ENCODE measurements around the gene APOA5. TPM values are rescaled to one million over a fixed set of nuclear protein-coding genes. Genes with fewer than 3 reads are reported as not detected.
"Not testable (repeated sequence)": the region's sequence is repeated elsewhere in the genome, so short reads cannot be mapped to it uniquely, and the experiment has no call there.

Gene APOA5
- total RNA-seq, 1 donor from 2014 or later: not detected

- no peak for DNase-seq (ENCODE audit: low spot score in 2 of 2)
- no peak for FAIRE-seq
Measured at GRCh38 chr11:116776522-116776984, 15.1 kb downstream of the APOA5 start.

DNA sequence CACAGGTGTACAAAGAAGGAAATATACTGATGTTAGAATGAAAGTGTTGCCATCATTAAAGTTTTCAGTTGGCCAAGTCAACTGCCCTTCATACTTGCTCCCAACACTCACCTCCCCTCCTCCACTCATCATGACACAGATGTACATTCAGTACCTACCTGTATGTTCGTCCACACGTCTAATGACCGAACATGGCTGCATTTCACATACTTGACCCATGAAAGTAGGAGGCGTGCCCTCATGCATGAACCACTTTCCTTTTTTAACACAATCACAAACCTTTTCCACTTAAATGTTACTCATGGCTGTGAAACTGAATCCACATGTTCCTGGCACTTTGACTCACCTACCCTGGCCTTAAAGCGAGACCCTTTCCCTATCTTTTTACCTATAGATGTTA, 15.7 kb downstream of the APOA5 start:
- no peak for FAIRE-seq

DNA sequence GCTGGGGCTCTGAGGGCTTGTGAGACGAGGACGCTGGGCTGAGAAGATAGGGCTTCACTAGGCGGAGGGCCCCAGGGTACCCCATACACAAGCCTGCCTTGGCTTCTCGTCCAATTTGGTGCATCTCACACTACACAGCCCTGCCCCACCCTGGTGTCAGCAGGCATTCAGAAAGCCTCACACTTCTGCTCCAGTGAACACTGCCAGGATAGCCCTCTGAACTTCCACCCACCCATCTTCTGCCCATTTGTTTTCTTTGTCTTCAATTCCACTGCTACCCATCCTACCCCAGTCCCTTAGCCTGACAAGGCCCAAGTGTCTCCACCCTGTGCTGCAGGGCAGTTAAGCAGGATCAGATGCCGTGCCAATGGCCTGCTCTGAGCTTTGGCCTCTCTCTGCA, 17.0 kb downstream of the APOA5 start:
- FAIRE-seq: no peak

More for the DNA sequence above, 15.7 kb downstream of the APOA5 start:
- no peak for DNase-seq (ENCODE audit: low spot score in 2 of 2)

GRCh38 chr11:116773203-116774097, 18.2 kb downstream of the APOA5 start:
- FAIRE-seq: no peak

More for the DNA sequence above, 17.0 kb downstream of the APOA5 start:
- no peak for DNase-seq (ENCODE audit: low spot score in 2 of 2)

GRCh38 chr11:116772443-116773202, 19.1 kb downstream of the APOA5 start, which contains the start of gene BUD13:
Gene BUD13, minus strand, starts transcription at chr11:116772987. Its CDS starts 23 bp downstream, at chr11:116772964.
- DNase-seq (ENCODE audit: low spot score in 2 of 2) (peak; percentile 90 to 91), FAIRE-seq (no peak)

More at GRCh38 chr11:116773203-116774097, 18.2 kb downstream of the APOA5 start:
- no peak for DNase-seq (ENCODE audit: low spot score in 2 of 2)

- no peak for DNase-seq (ENCODE audit: low spot score in 2 of 2)
- no peak for FAIRE-seq
Measured at GRCh38 chr11:116771935-116772334, 19.7 kb downstream of the APOA5 start.

GRCh38 chr11:116762132-116762531, 29.5 kb downstream of the APOA5 start:
- DNase-seq (ENCODE audit: low spot score in 2 of 2) (no peak), FAIRE-seq (no peak)

- DNase-seq (ENCODE audit: low spot score in 2 of 2); FAIRE-seq: not testable (repeated sequence)
Measured at GRCh38 chr11:116756044-116756443, 35.6 kb downstream of the APOA5 start.

DNA sequence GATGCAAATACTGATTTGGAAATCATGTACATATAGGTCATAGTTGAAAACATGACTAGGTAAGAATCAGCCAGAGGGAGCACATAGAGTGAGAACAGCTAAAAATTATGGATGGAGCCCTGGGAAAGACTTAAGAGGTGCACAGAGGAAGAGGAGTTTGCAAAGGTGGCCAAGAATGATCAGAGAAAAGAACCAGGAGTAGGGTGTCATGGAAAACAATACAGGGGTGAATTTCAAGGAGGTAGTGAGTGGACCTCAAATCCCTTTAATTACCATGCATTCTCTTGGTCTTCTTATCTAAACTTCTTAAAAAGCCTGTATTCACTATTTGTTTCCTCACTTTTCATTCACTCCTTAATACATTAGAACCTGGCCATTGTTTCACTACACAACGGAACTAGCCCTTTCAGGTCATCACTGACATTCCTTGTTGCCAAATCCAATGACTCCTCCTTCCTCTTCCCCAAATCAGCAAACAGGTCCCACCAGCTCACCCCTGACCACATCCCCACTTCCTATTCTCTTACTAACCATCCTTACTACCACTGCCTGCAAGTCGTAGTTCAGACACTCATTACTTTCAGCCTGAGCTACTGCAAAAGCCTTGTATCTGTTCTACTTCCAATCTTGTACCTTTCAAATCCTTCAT, 41.5 kb downstream of the APOA5 start:
- FAIRE-seq: no peak
- no peak for DNase-seq (ENCODE audit: low spot score in 2 of 2)

- no peak for DNase-seq (ENCODE audit: low spot score in 2 of 2)
Measured at GRCh38 chr11:116742104-116742503, 49.6 kb downstream of the APOA5 start.

GRCh38 chr11:116740741-116741140, 50.9 kb downstream of the APOA5 start:
- no peak for DNase-seq (ENCODE audit: low spot score in 2 of 2)
- FAIRE-seq: no peak

More at GRCh38 chr11:116742104-116742503, 49.6 kb downstream of the APOA5 start:
- FAIRE-seq: no peak

Other genes starting within 250 kb of the APOA5 start
- gene BUD13, start 18.9 kb downstream of the APOA5 start, total RNA-seq: 20.8 TPM
- gene ZPR1, start 3.9 kb downstream of the APOA5 start, total RNA-seq: 55.8 TPM
- not detected for gene APOA4, start 31.4 kb upstream of the APOA5 start, total RNA-seq
- not detected for gene APOC3, start 38.0 kb upstream of the APOA5 start, total RNA-seq
- not detected for gene APOA1, start 45.7 kb upstream of the APOA5 start, total RNA-seq

Data from frontal cortex (tissue), 4 donors.